GM19328 (cell line): ENCODE results near the gene TMEM106C.

Experiments
- ATAC-seq: cut with Tn5 transposase; IDR thresholded peaks from one replicate; pipeline ENCODE4 v1.9.1; 2021; ENCODE audit warnings: mild to moderate bottlenecking, moderate library complexity; ENCODE audit not compliant: unreplicated experiment

TMEM106C gene, protein sequence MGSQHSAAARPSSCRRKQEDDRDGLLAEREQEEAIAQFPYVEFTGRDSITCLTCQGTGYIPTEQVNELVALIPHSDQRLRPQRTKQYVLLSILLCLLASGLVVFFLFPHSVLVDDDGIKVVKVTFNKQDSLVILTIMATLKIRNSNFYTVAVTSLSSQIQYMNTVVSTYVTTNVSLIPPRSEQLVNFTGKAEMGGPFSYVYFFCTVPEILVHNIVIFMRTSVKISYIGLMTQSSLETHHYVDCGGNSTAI

GRCh38 chr12:47963340-47964040 is at the start of gene TMEM106C:
Gene TMEM106C (plus strand): TSS chr12:47963596. CDS start chr12:47964237, 641 bp downstream.
- ATAC-seq, result peak; percentile 87

GRCh38 chr12:47920913-47921312 is 42.5 kb upstream of the TMEM106C start:
- ATAC-seq, result no peak

- no peak for ATAC-seq
Measured at GRCh38 chr12:47921907-47922306, 41.5 kb upstream of the TMEM106C start.

GRCh38 chr12:47927346-47927745 is 36.0 kb upstream of the TMEM106C start:
- ATAC-seq, result no peak

- no peak for ATAC-seq
Measured at GRCh38 chr12:47930634-47931033, 32.8 kb upstream of the TMEM106C start.

GRCh38 chr12:47931187-47931586 is 32.2 kb upstream of the TMEM106C start:
- ATAC-seq, result no peak

DNA sequence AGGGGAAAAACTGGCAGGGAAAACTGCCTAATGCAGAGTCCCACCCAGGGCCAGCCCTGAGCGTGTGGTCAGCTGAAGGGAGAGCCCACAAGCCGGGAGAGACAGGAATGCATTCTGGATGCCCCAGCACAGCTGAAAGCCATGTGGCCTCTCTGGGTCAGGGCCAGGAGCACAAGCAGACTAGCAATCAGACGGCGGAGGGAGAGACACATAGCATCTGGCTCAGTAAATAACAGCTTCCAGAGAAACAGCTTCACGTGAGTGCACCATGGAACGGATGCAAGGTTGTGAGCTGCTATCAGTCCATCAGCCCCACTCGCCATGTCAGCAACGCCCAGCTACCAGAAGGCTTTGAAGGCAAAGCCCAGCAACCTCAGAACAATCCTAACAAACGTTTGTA is 28.2 kb upstream of the TMEM106C start:
- ATAC-seq, result no peak

DNA sequence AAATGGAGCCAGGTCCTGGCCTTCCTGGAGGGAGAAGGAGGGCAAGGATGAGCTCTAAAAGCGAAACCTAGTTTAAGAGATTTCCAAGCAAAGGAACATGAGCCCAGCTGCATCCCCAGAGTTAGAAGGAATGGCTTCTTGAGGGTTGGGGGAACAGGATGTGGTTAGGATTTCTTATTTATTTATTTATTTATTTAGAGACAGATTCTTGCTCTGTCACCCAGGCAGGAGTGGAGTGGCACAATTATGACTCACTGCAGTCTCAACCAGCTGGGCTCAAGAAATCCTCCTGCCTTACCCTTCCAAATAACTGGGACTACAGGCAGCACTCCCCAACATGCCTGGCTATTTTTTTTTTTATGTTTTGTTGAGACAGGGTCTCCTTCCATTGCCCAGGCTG is 25.3 kb upstream of the TMEM106C start:
- no peak for ATAC-seq

DNA sequence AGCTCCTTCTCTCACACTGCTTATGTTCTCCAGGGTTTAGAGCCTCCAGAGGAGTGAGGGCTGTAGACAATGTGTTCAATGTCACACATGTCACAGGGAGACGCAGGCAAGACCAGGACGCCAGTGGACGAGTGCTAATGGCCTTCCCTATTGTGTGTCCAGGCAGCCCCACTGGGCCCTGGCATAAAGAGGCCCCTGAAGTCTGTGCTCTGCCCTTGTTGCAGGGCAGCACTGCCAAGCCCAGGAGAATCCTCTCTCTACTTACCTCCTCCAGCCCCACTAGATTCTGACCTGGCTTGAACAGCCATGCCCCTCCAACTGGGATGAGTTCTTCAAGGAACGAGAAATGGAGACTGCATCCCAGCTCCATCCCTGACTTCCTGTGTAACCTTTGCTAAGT is 24.8 kb upstream of the TMEM106C start:
- no peak for ATAC-seq

DNA sequence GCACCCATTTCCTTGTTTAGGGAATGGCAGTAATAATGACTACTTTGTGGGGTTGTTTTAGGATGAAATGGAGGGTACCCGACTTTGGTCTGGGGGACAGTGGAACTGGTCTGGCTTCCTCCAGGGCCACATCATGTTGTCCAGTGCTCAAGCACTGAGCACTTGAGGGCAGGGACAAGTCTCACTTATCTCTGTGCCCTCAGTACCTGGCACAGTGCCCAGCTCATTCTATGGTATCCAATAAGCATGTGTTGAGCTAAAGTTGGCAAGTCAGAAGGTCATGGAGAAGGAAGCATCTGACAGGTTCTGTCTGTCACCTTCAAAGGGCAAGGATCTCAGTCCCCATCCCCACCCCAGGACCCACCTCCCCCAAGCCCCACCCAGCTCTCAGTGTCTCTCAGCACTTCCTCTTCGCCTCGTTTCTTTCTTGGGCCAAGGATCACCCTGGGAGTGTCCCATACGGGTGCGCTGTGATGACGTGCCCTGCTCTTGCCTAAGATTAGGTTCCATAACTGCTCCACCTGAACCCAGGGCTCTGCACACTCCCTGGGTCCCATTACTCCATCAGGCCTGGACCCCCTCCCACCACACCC is 24.3 kb upstream of the TMEM106C start:
- no peak for ATAC-seq

DNA sequence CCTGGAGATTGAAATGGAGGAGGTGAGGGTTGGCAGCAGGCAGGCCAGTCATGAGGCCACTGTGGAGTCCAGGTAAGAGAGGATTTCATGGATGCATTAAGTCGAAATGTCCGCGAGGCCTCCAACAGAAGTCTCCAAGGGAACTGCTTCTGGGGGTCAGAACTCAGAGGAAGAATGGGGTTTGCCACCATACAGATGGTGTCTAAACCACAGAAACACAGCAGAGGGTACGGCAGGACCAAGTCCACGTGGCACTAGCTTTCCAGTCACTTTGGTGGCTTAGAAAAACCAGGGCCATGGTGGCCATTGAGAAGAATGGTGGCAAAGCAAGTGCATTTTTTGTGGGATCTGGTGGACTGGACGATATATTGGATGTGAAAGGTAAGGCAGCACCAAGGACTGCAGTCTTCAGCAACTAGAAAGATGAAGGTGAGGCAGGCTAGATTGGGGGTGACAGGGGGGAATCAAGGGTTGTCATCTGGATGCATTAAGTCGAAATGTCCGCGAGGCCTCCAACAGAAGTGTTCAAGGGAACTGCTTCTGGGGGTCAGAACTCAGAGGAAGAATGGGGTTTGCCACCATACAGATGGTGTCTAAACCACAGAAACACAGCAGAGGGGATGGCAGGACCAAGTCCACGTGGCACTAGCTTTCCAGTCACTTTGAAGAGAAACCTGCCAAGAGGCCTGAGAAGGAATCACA is 22.5 kb upstream of the TMEM106C start:
- ATAC-seq, result no peak

- ATAC-seq, result no peak
Measured at GRCh38 chr12:47941475-47941780, 22.0 kb upstream of the TMEM106C start.

DNA sequence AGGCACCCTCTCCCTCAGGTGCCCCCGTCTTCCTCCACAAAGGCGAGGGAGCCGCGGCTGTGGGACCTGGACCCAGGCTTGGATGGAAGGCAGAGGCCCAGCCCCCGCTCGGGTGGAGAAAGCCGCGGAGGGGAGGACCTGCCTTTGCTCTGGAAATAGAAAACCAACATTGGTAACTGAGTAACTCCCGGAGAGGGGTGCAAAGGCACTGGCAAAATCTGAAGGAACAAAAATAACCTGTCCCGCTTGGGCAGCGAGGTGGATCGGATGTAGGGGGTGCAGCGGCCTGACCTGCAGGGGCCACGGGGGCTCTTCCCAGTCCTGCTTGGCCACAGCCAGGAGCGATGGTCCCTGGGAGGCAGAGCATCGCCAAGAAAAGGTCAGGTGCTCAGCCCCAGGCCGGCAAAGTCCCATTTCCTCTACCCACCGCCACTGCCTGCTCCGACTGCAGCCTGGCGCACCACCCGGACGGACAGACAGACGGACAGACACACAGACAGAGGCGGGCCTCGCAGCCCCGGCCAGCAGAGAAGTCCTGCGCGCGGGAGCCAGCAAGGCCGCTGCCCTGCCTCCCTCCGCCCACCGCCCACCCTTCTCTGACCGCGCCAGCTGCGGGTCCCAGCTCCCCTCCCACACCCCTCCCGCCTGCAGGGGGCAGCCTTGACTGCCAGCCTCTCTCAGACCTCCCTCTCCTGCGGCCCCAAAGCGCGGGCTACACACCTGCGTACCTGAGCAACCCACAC is 21.4 kb upstream of the TMEM106C start:
- ATAC-seq, result no peak

- no peak for ATAC-seq
Measured at GRCh38 chr12:47942614-47943225, 20.7 kb upstream of the TMEM106C start.

DNA sequence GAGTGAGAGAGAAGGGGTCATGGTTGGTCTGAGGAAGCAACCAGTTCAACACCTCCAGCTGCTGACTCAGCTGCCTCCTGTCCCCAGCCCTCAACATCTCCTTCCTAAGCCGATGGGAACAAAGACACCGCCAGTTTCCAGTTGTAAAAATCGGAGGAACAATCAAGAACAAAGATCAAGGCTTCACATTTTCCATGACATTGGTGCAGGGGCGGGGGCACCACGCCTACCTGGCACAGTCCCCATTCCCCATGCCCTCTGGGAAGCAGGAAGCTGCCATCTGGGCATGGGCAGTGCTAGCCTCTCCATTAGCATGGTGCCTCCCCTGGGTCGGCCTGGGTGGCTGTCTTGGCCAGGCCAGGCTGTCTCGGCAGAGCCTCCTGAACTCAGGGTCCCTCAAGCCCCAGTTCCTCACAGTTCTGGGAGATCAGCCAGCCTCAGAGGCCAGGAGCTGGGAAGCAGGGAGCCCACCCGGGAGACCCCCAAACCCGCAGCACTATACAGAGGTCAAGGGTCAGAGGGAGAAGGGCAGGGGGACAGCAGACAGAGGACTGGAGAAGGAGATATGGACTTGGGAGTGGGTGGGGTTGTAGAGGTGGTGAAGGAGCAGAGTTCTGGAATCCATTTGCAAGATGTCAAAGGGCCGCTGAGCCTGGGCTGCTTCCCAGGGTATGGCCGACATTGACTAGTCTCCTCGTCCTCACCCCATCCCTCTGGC is 19.6 kb upstream of the TMEM106C start:
- ATAC-seq, result no peak

DNA sequence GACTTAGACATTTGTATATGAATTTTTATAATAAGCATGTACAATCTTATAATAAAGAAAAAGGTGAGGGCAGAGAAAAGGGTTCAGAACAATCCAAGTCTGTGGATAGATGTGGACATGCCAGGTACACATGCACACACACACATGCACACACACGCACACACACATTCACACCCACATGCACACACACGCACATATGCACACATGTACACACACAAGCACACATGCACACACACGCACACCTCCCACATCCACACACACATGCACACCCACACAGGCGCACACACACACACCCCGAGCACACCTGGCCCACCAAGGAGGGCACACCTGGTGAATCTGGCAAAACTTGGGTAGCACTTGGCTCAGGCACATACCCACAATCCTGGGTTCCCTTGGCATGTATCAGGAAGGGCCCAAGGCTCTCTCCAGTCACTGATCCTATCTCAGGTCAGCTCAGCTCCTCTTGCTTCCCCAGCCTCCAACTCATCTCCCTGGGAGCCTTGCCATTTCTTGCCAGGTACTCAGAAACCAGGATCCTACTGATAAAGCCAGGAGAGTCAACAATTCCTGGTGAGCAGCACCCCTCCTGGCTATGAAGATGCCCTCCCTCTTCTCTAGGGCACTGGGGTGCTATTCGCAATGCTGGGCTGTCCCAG is 18.6 kb upstream of the TMEM106C start:
- no peak for ATAC-seq

DNA sequence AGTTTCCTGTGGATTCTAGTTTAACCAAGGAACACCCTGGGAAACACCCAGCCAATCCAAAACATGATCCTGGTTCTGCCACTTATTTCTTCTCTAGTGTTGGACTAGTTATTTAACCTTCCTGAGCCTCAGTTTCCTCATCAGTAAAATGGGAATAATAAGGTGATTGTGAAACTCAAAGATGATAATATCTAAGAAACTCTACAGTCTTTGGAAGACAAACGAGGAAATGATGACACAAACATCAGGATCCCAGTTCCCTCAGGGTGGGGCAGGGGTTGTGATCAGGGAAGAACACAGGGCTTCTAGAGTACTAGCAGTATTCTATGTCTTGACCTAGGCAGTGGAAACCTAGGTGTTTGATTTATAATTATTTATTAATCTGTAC is 18.1 kb upstream of the TMEM106C start:
- ATAC-seq, result no peak

GRCh38 chr12:47946413-47947323 is 16.7 kb upstream of the TMEM106C start:
- ATAC-seq, result no peak

- no peak for ATAC-seq
Measured at GRCh38 chr12:47947341-47947740, 16.1 kb upstream of the TMEM106C start.
